ENCODE measurements around the gene SERP2.

DNA sequence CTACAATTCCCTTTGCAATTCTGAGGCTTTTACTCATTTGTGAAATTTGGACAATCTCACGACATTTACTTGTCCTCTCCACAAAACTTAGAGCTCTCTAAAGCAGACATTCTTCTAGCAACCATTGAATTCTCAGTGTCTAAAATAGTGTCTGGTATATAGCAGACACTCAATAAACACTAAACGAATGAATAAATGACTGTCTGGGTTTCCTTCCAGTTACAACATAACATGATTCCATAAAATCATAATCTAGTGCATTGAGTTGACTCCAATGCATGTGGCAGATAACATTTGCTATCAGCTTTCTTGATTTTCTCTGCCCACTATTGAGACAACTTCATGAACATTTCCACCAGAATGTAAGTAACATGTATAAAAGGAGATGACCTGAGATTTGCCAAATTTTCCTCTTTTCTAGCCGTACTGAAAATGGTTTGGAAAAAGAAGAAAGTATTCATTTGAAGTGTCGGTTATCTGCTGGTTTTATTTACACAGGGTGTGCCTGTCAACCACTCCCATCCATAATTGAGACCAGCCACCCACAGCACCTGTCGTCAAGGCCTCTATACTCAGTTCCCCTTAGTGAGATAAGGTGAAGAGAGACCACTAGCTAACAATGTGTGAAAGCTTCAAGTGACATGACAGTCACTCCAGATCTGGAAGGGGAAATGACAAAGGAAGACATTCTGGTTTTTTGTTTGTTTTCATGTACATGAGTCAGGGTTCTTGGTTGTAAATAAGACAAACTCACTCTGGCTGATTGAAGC, 4.8 kb upstream of the SERP2 start:
- TF ChIP-seq CTCF (IDR thresholded peaks at IDR 0.05; ENCODE audit: extremely low read depth in 1 of 2, insufficient read depth in 1 of 2, low read depth in 1 of 2, low read length in 2 of 2) (no peak), POLR2A (IDR thresholded peaks at IDR 0.05; ENCODE audit: low read depth, low read length) (no peak)

Measured in endothelial cell of umbilical vein (primary cell).